Cerebellar cortex (tissue), 1 donor: ENCODE measurements around the gene MRPL46.
"Not testable (repeated sequence)": the region's sequence is repeated elsewhere in the genome, so short reads cannot be mapped to it uniquely, and the experiment has no call there.

Experiments used
- DNase-seq: peaks from one replicate; pipeline ENCODE4 v3.0.0-alpha.2; 2015; ENCODE audit warnings: low spot score

MRPL46 gene

DNA sequence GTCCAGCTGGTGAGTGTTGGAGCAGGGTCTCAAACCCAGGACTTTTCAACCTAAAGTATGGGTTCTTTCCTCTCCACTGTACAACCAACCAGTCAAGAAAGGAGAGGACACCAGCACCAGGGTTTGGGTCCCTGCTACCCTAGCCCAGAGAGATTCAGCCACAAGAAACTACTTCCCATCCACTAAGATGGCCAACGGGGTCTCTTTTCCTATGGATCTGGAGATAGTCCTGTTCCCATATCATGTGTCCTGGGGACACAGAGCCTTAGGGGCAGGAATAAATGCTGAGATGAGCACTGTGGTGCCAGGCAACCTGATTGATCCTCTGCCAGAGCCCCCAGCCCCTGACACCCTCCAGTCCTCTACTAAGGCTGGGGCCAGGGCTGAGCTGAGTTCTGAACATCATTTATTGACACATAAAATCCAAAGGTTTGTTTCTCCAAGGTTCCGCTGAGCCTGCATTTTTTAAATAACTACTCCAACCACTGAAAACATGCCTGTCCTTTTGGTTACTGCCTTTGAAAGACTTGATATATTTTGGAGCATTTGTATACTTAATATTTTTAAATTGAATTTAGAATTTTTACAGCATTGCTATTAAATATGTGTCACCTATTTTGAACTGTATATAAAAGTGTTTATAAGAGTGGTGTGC is 26.0 kb downstream of the MRPL46 start:
- no peak for DNase-seq

DNA sequence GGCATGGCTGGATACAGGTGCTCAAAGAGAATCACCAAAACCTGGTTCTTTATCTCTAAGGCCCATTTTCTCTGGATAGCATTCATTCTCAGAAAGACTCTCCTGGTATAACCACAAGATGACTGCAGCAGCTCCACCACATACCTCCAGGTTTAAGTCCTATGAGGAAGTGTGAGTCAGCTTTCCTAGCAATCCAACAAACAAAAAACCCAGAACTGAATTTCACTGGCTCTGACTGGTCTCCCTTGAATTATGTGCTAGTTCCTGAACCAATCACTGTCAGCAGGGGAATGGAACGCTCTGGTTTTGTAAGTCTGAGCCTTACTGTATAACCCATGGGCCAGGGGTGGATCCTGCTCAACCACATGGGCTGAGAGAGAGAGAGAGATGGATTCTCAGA is 27.2 kb downstream of the MRPL46 start:
- no peak for DNase-seq

DNA sequence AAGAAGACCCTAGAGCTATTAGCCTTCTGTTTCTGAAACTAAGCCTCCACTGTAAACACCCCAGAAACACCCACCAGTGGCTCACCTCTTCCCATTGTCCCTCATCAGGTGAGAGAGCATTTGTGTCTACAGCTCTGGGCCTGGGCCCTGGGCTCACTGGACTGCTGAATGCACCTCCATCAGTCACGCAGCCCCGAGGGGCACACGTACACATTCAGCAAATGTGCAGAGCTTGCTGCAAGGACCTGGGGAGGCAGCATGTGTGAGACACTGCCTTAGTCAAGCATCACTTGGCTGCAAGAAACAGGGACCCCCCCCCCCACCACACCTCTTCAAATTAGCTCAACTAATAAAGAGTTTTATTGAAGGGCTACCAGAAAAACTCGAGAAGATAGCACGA is 29.0 kb downstream of the MRPL46 start:
- DNase-seq = no peak

DNA sequence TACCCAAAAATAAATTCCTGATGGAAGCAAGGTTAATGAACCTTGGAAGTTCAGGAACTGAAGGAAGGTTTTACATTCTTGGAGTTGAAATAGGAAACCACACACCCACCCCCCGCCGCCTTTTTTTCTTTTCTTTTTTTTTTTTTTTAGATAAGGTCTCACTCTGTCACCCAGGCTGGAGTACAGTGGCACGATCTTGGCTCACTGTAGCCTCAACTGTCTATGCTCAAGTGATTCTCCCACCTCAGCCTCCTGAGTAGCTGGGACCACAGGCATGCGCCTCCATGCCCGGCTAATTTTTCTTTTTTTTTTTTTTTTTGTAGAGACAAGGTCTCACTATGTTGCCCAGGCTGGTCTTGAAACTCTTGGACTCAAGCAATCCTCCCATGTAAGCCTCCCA is 33.1 kb downstream of the MRPL46 start:
- DNase-seq = not testable (repeated sequence)

DNA sequence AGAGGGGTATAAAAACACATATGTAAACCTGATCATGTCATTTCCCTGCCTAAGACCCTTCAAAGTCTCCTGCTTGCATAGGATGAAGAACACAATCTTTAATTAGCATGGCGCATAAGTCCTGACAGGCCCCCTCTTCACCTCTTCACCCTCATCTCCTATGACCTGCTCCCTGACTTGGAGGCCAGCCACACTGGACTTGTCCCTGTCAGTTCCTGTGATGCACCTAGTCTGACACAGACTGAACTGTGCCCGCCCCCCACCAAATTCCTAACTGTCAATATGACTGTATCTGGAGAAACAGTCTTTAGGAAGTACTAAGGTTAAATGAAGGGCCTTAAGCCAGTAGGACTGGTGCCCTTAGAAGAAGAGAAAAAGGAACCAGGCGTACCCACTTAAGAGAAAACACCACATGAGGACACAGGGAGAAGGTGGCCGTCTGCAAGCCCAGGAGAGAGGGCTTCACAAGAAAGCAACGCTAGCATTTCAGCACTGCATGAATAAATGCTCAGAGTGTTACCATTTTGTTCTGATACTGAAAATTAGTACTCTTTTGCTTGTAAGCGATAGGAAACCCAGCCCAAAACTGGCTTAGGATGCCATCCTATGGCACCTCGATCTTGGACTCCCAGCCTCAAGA is 34.0 kb downstream of the MRPL46 start:
- no peak for DNase-seq

DNA sequence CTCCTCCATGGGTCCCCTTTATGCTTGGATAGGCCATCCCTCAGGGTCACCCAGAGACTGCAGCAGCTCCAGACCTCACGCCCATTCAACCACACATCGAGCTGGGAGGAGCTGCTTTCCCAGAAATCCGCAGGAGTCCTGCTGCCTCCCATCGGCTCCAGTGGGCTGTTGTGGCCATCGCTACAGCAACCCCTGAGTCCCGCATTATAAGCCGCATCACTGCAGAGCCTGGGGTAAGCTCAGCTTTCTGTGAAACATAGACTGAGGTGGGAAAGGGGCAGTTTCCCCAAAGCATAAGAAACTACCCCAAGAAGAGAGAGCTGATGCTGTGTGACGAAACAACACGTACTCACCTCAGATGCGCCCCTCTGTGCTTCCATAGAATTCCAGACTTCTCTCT is 35.7 kb downstream of the MRPL46 start:
- DNase-seq = no peak

DNA sequence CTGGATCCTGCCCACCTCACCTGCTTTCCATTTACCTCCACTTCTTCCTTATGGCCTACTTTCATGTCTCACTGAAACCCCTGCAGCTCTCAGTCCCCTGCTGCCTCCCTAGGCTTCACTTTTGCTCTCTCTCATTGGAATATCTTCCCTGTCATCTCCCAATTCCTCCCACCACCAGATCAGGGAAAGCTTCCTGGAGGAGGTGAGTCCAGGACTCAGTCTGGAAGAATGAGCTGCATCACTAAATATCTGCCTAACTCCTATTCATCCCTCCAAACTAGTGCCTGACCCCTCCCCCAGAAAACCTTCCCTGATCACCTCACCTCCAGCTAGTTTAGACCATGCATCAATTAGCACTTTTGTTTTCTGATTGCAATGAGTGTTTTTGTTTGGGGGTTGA is 37.1 kb downstream of the MRPL46 start:
- DNase-seq = no peak

DNA sequence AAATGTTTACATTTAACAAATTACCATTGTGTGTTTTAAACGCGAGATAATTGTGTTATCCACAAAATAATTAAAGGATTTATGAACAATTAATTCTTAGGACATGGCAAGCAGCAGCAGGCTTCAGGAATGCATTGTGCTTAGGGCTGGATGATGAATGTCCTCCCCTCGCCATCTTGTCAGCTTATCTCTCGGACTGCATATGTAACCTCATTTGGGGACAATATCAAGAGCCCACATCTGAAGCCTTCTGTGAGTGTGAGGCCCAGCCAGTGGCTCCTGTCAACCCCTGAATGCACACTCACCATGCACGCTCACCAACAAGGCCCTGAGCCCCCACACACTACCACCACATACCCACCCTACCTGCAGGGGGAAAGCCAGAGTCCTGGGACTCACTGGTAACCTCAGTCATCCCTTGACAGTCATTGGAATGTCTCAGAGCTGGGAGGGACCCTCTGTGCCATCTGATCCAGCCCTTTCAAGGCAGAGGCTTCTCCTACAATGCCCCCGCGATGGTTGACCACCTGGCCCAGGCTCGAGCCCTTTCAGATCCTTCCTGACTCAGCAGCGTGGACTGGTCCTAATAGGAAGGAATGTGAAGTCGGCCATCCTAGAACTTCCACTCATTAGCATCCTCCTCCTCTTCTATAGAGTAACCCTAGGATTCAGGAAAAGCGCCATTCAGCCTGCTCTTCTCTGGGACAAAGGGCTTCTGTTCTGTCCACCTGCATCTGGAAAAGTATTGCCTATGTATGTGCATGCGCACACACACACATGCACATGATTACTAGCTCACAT is 38.2 kb downstream of the MRPL46 start:
- no peak for DNase-seq

DNA sequence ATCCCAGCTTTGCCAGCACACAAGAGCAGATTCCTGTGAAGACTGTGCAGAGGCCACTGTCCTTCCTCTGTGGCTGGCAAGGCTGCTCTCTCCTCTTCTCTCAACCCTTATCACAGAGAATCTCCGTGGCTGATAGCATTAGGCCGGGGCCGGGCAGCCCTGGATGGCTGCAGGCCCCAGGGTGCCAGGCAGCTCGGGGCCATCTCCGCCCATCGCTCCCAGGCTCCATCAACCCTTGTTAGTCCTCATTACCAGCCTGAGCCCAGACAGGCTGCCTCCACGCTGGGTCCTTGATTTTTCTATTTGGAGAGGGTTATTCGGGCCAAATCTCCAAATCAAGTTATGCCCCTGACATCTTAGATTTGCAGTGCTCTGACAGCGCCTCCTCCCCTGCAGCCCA is 39.1 kb downstream of the MRPL46 start:
- no peak for DNase-seq

DNA sequence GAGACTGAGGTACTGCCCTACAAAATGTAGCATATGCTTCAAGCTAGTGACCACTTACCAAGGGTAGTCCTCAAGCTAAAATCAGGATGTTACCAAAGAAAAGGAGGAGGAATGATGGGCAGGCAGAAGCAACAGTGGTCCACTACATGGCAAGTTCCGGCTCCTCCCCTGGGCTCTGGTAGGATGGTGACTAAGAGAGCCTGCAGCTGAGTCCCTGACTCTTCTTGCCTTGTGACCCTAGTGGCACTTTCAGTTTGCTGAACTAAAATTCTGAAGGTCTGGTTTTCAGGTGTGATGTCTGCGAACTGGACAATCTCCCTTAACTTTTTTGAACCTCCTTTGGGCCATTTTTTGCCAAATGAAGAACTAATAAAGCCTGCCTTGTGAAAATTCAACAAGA is 40.9 kb downstream of the MRPL46 start:
- DNase-seq = no peak

DNA sequence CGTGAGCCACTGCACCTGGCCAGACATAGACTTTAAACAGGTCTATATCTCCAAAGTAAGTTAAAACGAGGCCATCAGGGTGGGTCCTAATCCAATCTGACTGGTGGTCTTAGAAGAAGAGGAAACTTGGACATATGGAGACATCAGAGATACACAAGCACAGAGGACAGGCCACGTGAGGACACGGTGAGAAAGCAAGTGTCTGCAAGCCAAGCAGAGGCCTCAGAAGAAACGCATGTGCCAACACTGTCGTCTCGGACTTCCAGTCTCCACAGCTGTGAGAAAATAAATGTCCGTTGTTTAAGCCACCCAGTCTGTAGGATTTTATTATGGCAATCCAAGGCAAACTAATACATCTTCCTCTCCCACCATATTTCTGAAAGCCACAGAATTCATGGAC is 43.9 kb downstream of the MRPL46 start:
- no peak for DNase-seq

DNA sequence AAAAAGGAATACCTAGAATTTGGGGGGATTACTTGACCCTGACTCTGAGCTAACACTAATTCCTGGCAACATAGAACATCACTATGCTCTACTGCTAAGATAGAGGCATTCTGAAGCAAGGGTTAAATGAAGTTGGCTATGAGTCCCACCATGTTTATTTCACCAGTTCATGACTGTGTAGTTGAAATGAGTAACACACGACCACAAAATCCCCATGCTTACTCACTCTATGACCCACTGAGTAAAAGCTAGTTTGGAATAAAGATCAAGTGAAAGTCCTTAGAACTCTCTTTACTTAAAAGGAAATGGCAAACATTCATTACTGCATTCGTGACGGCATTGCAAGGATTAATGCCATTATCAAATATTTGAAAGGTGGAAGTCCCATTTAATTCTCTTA is 47.4 kb downstream of the MRPL46 start:
- DNase-seq = no peak
